ENCODE results near the gene DCANP1. TPM values are rescaled to one million over a fixed set of nuclear protein-coding genes. Genes with fewer than 3 reads are reported as not detected.
A peak's percentile ranks its signal among the peaks of the same experiment; 100 is the strongest.

Gene DCANP1
- total and polyA plus RNA-seq, 9 of the 15 experiments (the other 6 are each of a cell fraction or from before 2014, with no cell fraction given): not detected

GRCh38 chr5:135466178-135467050 lies 19.3 kb upstream of the DCANP1 start (continued):
- TF ChIP-seq, protein P1, sequence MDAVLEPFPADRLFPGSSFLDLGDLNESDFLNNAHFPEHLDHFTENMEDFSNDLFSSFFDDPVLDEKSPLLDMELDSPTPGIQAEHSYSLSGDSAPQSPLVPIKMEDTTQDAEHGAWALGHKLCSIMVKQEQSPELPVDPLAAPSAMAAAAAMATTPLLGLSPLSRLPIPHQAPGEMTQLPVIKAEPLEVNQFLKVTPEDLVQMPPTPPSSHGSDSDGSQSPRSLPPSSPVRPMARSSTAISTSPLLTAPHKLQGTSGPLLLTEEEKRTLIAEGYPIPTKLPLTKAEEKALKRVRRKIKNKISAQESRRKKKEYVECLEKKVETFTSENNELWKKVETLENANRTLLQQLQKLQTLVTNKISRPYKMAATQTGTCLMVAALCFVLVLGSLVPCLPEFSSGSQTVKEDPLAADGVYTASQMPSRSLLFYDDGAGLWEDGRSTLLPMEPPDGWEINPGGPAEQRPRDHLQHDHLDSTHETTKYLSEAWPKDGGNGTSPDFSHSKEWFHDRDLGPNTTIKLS (IDR thresholded peaks at IDR 0.05; ENCODE audit: borderline replicate concordance, low read depth): no peak
- TF ChIP-seq CTBP1 (IDR thresholded peaks at IDR 0.05; ENCODE audit: borderline replicate concordance): peak; percentile 43; the same call in 1 of the 2 replicates
- TF ChIP-seq, protein P2, sequence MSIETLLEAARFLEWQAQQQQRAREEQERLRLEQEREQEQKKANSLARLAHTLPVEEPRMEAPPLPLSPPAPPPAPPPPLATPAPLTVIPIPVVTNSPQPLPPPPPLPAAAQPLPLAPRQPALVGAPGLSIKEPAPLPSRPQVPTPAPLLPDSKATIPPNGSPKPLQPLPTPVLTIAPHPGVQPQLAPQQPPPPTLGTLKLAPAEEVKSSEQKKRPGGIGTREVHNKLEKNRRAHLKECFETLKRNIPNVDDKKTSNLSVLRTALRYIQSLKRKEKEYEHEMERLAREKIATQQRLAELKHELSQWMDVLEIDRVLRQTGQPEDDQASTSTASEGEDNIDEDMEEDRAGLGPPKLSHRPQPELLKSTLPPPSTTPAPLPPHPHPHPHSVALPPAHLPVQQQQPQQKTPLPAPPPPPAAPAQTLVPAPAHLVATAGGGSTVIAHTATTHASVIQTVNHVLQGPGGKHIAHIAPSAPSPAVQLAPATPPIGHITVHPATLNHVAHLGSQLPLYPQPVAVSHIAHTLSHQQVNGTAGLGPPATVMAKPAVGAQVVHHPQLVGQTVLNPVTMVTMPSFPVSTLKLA (conservative IDR thresholded peaks at IDR 0.05): no peak
- TF ChIP-seq DDX20 (tag; IDR thresholded peaks at IDR 0.05; ENCODE audit: low read depth): no peak
- no peak for TF ChIP-seq ZNF398 (CRISPR knock-in tag; IDR thresholded peaks at IDR 0.05)
- TF ChIP-seq SP2 (IDR thresholded peaks at IDR 0.05; ENCODE audit: extremely low read depth, low read depth, low read length, poor library complexity, severe bottlenecking): no peak
- no peak for TF ChIP-seq ZNF124 (CRISPR knock-in tag; IDR thresholded peaks at IDR 0.05)
- TF ChIP-seq, protein P3, sequence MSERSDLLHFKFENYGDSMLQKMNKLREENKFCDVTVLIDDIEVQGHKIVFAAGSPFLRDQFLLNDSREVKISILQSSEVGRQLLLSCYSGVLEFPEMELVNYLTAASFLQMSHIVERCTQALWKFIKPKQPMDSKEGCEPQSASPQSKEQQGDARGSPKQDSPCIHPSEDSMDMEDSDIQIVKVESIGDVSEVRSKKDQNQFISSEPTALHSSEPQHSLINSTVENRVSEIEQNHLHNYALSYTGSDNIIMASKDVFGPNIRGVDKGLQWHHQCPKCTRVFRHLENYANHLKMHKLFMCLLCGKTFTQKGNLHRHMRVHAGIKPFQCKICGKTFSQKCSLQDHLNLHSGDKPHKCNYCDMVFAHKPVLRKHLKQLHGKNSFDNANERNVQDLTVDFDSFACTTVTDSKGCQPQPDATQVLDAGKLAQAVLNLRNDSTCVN (CRISPR knock-in tag; IDR thresholded peaks at IDR 0.05): no peak
- TF ChIP-seq SMAD4 (CRISPR knock-in tag; conservative IDR thresholded peaks at IDR 0.05): no peak
- TF ChIP-seq KDM2B (CRISPR knock-in tag; IDR thresholded peaks at IDR 0.05): no peak
- TF ChIP-seq ZNF143 (CRISPR knock-in tag; IDR thresholded peaks at IDR 0.05): no peak
- TF ChIP-seq SUPT5H (IDR thresholded peaks at IDR 0.05): no peak
- no peak for TF ChIP-seq PPARD (CRISPR knock-in tag; IDR thresholded peaks at IDR 0.05)
- TF ChIP-seq RBM15 (IDR thresholded peaks at IDR 0.05; ENCODE audit: insufficient read depth, low read length): no peak
- no peak for TF ChIP-seq MTA3 (IDR thresholded peaks at IDR 0.05; ENCODE audit: borderline replicate concordance)
- no peak for TF ChIP-seq NR4A1 (CRISPR knock-in tag; IDR thresholded peaks at IDR 0.05)
- no peak for TF ChIP-seq NR4A1 (tag; IDR thresholded peaks at IDR 0.05)
- TF ChIP-seq, protein P4, sequence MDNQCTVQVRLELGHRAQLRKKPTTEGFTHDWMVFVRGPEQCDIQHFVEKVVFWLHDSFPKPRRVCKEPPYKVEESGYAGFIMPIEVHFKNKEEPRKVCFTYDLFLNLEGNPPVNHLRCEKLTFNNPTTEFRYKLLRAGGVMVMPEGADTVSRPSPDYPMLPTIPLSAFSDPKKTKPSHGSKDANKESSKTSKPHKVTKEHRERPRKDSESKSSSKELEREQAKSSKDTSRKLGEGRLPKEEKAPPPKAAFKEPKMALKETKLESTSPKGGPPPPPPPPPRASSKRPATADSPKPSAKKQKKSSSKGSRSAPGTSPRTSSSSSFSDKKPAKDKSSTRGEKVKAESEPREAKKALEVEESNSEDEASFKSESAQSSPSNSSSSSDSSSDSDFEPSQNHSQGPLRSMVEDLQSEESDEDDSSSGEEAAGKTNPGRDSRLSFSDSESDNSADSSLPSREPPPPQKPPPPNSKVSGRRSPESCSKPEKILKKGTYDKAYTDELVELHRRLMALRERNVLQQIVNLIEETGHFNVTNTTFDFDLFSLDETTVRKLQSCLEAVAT (IDR thresholded peaks at IDR 0.05): no peak
- no peak for TF ChIP-seq SRSF1 (IDR thresholded peaks at IDR 0.05; ENCODE audit: low read depth, low read length)
- no peak for TF ChIP-seq HNRNPUL1 (IDR thresholded peaks at IDR 0.05; ENCODE audit: low read length)
- TF ChIP-seq ZNF431 (CRISPR knock-in tag; IDR thresholded peaks at IDR 0.05): no peak
